T-helper 1 cell (primary cell): ENCODE measurements around the gene IGSF6.
"Not testable (repeated sequence)": the region's sequence is repeated elsewhere in the genome, so short reads cannot be mapped to it uniquely, and the experiment has no call there.

Experiments
- DNase-seq, 5 donors: peaks; one replicate each; pipeline ENCODE4 v3.0.0-alpha.2; 2012 to 2020

The IGSF6 gene

GRCh38 chr16:21628772-21629171 is 23.6 kb downstream of the IGSF6 start:
- no peak for DNase-seq

GRCh38 chr16:21628121-21628726 is 24.2 kb downstream of the IGSF6 start:
- no peak for DNase-seq

- DNase-seq: peak in 1 of 5 donors; percentile 56
Measured at GRCh38 chr16:21626659-21627277, 25.6 kb downstream of the IGSF6 start.

- DNase-seq: no peak
Measured at GRCh38 chr16:21625026-21625425, 27.4 kb downstream of the IGSF6 start.

- DNase-seq: no peak
Measured at GRCh38 chr16:21622545-21622944, 29.9 kb downstream of the IGSF6 start.

- no peak for DNase-seq
Measured at GRCh38 chr16:21620592-21620991, 31.8 kb downstream of the IGSF6 start.

- DNase-seq: no peak
Measured at GRCh38 chr16:21619765-21620425, 32.5 kb downstream of the IGSF6 start.

- DNase-seq: no peak
Measured at GRCh38 chr16:21618281-21618680, 34.1 kb downstream of the IGSF6 start.

- no peak for DNase-seq
Measured at GRCh38 chr16:21617607-21618006, 34.8 kb downstream of the IGSF6 start.

- DNase-seq: no peak
Measured at GRCh38 chr16:21614896-21615295, 37.5 kb downstream of the IGSF6 start.

- no peak for DNase-seq
Measured at GRCh38 chr16:21613781-21614180, 38.6 kb downstream of the IGSF6 start.

GRCh38 chr16:21613361-21613760 is 39.0 kb downstream of the IGSF6 start:
- DNase-seq: no peak

- DNase-seq: peak in 1 of 5 donors; percentile 35
Measured at GRCh38 chr16:21611556-21612384, 40.6 kb downstream of the IGSF6 start.

- DNase-seq: no peak
Measured at GRCh38 chr16:21611198-21611555, 41.2 kb downstream of the IGSF6 start.

GRCh38 chr16:21610766-21611165 is 41.6 kb downstream of the IGSF6 start:
- DNase-seq: no peak

- DNase-seq: no peak
Measured at GRCh38 chr16:21610006-21610544, 42.3 kb downstream of the IGSF6 start.

- DNase-seq: peak in 1 of 5 donors; percentile 38
Measured at GRCh38 chr16:21608639-21609328, 43.6 kb downstream of the IGSF6 start.

GRCh38 chr16:21605848-21606247 is 46.6 kb downstream of the IGSF6 start:
- DNase-seq: not testable (repeated sequence)

- DNase-seq: no peak
Measured at GRCh38 chr16:21603928-21604327, 48.5 kb downstream of the IGSF6 start.

- DNase-seq: no peak
Measured at GRCh38 chr16:21602785-21603184, 49.6 kb downstream of the IGSF6 start.

- DNase-seq: peak in 2 of 5 donors; percentile 3 to 32
Measured at GRCh38 chr16:21600031-21600773, 52.2 kb downstream of the IGSF6 start.
